HL-60/S4 treated with phorbol 12-myristate 13-acetate at 8.2 ng/mL for 4 days and 3 days (cell line): ENCODE results near the gene RAMP3.
"Not testable (repeated sequence)": the region's sequence is repeated elsewhere in the genome, so short reads cannot be mapped to it uniquely, and the experiment has no call there.

ENCODE experiments used
- in situ Hi-C: fragments of 300-500 bp; cut with MboI; formaldehyde crosslinking; loops from 2 replicates; pipeline ENCODE4 v1.15.0; 2022; ENCODE audit warnings: low sequenced_read_pairs

The RAMP3 gene

DNA sequence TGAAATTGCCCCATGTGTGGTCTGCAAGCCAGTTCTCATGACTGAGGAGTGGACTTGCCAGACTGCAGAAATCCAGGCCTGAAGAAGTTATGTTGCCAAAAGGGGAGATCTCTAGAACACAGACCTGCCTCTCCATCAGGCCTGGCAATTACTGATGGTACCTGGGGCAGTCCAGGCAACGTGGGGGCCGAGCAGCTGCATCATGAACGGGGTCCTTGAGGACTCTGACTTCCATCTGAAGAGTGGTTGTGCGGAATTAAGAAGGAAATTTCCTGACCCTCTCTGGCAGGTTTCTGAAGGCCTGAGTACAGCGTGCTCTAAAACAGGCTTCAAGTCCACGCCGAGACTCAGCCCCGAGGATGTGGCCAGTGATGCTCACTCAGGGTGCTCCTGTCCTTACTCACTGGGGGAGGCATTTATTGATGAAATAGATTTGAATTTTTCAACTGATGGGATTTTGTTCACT is 30.4 kb downstream of the RAMP3 start:
- in situ Hi-C loops: no loop called here

DNA sequence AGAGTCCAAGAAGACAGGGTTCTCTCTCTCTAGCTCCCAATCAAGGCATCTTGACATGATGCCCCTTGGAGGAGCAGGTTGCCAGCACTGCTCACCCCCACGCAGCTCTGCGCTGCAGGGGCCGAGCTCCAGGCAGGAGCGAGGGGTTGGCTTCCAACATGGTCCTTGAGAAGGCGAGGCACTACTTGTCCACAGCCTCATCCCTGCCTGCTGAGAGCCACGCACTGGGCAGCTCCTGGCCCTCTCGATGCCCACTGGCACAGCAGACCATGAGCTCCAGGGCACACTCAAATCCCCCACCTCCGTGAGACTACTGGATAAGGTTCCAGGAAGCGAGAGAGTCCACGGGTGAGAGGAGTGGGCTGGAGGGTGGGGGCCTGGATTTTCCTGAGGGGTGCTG is 31.1 kb downstream of the RAMP3 start:
- in situ Hi-C loops: no loop called here

DNA sequence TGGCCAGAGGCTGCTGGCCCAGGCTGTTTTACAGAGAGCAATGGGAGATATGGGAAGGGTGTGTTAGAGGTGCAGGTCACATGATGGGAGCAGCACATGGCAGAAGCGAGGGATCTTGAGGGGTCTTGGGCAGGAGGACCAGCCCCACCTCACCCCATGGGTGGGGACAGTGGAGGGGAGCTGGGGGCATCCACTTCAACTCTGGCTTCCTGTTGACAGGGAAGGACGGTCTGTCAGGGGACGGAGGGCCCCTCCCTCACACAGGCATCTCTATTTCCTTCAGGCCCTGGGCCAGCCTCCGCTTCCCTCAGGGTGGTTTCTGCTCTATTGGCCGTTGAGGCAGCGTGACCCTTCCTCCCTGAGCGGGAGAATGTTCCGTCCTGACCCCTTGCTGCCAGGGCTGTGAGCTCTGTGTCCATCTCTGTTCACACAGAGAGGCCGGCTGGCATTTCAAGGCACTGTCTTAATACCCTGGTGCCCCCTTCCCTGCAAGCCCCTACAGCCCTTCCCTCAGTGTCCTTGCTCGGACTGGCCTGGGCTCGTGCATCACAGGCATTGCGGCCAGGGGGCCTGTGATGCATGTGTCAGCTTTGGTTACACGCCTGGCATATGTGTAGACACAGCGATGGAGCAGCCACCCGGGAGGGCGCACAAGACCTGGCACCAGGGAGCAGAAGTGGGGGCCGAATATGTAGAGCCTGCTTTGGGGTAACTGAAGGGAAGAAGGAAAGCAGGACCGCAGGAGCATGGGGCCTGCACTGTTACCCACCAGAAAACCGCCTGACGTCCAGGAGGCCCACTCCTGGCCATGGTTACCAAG is 31.8 kb downstream of the RAMP3 start:
- in situ Hi-C loops: no loop called here

DNA sequence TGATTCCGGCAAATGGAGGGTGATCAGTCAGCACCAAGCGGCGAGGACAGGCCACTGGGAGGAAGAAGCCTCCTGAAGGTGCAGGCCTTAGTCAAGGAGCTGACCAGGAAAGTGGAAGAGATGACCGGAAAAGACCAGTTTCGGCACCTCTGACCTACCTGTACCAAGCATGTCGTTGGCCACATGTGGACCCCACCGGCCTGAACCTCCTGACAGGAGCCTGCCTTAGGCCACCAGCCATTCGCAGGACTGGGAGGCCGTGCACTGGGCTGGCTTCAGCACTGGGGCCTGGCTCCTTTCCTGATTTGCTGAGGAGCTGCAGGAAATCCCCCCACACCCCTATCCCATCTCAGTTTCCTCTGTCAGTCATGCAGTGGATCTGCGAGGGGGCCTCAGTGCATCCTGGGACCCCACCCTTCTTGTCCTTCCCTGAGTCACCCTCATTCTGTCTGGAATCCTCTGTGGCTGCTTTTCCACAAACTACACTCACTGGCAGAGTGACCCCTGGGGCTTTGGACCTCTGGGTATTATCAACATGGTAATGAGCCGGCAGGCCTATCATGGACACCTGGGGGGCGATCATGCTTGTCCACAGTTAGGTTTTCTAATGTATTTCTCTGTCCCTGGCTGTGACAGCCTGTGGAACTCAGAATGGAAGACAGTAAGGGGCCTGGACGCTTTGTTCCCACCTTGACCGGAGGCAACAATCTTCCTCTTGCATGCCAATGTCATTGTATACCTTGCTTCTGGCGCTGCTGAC is 33.0 kb downstream of the RAMP3 start:
- in situ Hi-C loops: no loop called here

DNA sequence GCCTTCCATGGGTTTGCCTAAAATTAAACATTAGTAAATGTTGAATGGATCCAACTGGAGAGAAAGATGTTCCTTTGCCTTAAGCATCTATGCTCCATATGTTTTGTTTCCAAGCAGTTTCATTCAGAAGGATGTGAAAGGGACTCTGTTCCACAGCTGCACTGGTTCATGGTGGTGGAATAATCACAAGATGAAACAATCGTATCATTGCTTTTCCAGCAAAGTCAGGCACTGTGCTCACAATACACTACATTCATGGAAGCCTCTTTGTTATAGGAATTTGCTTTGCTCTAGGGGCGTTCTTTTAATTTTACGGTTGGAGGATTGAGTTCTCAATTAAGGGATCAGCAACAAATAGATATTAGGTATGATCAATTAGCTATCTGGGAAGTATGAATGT is 33.8 kb downstream of the RAMP3 start:
- in situ Hi-C loops: no loop called here

DNA sequence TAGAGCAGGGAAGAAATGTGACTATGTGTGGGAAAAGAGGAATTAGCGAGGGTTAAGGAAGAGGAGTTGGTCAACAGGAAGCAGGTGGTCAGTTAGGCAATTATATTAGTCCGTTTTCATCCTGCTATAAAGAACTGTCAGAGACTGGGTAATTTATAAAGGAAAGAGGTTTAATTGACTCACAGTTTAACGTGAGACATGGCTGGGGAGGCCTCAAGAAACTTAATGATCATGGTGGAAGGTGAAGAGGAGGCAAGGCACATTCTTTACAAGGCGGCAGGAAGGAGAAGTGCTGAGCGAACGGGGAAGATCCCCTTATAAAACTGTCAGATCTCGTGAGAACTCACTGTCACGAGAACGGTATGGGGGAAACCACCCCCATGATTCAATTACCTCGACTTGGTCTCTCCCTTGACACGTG is 35.0 kb downstream of the RAMP3 start:
- in situ Hi-C loops: no loop called here

DNA sequence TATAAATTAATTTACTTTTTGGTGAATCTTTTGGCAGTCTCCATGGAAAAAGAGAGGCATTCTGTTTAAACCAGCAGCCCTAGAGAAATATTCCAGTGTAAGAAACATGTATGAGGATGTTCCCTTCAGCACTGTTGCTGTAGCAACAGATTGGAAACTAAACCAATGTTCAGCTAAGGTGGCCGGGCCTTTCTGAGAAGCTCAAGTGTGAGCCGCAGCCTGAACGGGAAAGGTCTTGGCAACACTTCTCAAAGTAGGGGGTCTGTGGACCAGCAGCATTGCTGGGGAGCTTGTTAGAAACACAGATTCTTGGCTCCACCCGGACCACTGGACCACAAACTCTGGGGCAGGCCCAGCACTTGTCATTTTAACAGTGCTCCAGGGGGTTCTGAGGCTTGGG is 36.2 kb downstream of the RAMP3 start:
- in situ Hi-C loops: no loop called here

DNA sequence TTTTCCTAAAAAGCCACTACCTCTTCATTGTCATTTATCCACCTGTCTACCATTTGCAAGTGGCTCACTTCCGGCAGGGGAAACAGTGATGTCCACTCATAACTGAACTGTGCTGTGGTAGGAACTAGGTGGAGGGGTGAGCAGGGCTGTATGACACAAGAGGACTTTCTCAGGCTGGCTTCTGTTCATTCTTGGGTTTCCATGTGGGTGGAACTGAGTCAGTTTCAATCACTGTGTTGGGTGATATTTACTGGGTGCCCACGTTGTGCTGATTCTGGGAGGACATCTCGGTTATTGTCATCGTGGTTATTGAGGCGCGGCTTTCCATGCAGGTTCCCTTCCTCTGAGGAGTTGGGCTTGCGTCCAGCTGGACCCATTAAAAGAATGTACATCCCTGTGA is 38.8 kb downstream of the RAMP3 start:
- in situ Hi-C loops: no loop called here

DNA sequence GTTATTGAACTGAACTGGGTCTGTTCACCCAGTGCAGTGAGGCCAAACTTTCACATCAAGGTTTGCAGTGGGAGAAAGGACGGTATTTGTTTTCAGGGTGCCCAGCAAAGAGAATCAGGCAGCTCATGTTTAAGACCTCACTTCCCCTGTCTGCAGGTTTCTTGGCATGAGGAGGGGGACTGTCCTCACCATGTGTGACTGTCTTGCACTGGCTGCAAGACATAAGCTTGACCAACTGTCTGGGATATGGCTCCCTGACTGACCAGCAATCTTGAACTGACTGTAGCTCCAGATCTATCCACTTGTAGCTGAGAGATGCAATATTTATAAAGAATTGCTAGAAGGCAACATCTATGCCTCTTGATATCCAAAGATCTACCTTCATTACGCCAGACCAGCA is 39.9 kb downstream of the RAMP3 start:
- in situ Hi-C loops: no loop called here

DNA sequence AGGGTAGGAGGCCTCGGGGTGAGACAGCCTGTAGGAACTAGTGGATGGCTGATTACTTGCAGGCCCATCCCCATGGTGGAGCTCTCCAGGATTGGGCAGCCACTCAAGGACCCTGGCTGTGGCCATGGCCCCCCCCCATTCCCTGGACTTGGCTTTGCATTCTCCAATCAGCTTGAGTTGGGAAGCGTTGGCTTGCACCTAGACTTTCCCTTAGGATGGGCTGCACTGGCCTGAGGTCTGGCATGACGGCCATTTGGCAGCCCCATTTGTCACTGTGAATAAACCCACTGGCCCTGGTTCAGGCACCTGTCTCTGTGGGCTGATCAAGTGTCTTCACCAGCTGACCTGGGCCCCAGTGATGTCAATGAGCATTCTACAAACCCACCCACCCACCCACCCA is 41.4 kb downstream of the RAMP3 start:
- in situ Hi-C loops: no loop called here

DNA sequence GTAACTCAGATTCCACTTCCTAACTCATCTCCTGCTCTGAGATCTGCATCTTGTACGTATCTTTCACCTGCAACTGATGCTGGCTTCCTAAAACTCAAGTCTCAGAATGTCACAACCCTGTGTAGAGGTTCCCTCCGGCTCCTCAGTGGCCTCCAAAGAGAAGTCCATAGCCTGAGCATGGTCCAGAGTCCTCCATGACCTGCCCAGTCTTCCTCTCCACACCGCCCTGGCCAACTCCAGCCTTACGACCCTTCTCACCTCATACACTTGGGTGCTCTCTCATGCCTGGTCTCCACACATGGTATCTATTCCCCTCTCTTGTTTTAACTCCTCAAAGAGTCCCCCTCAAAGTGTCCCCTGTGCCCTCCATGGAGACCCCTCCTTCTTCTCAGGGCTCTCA is 41.9 kb downstream of the RAMP3 start:
- in situ Hi-C loops: no loop called here

DNA sequence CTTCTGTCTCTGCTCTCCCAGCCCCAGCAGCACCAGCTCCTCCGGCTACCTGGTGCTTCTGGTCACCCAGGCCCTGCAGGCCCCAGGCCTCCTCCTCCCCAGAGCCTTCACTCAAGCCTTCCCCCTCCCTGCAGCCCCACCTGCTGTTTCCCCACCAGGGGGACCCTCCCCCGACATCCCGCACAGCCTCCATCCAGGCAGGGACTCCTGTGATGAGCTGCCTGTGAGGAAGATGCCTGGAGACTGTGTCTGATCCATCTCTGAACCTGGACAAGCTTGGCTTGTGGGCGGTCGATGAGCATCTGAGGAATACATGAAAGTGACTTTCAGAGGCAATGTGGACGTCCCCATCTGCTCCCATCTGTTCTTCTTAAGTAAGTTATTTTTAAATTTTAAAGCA is 45.0 kb downstream of the RAMP3 start:
- in situ Hi-C loops: no loop called here

DNA sequence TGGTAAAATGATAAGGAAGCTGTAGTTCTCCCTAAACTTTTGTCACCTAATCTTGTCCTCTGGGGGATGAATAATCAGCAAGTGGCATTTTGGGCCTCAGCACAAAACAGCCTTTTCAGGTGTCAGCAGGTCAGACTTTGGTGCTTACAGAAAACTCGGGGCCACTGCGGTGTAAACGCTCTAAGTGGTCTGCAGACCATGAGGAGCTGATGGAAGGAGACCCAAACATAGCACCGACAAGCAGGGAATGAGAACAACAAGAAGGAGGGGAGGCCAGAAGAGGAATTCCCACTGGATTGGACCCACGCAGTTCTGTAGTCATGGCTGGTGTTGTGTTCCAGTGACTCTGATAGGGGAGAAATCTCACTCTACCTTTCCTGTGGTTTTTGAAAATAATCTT is 45.4 kb downstream of the RAMP3 start:
- in situ Hi-C loops: no loop called here

DNA sequence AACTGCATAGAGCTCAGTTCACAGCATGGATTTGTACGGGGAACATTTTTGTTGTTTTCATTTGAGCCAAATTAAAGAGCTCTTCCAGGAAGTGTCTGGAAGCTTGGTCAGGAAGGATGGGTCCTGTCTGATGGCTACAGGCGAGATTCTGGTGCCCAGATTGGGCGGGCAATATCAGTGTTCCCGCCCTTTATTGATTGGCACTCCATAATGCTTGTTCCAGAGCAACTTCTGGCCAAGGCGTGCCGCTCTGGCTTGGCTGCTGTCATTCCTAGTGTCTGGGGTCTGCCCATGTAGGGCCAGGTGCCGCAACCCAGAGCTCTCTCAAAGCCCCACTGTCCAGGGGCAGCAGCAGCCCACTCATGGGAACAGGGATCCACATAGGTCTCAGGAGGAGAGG is 45.9 kb downstream of the RAMP3 start:
- in situ Hi-C loops: no loop called here

DNA sequence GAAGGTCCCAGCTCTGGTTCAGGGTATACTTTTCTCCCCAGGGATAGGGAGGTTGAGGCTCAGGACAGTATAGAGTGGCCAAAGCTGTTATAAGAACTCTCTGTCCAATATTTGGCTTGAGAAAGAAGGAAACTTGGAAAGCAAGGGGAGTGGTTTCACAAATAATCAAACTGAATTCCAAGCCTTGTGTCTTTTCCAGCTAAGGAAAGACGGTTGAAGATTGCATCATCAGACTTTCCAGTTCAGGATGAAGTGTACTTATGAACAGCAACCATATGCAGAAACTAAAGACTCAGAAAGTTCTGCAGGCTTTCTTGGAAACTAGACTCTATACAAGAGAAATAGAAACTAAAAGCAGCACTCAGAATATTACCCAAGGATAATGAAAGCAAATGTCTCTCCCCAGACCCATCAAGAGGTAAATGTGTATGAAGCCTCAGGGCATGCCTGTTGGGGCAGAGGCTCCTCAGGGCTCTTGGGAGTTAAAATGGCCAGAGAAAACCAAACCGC is 46.4 kb downstream of the RAMP3 start:
- in situ Hi-C loops: no loop called here

DNA sequence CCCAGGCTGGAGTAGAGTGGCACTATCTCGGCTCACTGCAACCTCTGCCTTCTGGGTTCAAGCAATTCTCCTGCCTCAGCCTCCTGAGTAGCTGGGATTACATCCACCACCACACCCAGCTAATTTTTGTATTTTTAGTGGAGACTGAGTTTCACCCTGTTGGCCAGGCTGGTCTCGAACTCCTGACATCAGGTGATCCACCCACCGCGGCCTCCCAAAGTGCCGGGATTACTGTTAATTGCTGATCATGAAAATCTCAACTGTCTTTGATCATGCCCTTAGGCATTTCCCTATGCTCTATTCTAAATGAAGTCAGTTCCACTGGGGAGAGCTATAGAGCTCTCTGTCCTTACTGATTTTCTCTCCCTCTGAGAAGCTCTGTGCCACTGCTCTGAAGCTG is 48.7 kb downstream of the RAMP3 start:
- in situ Hi-C loops: not testable (repeated sequence)

DNA sequence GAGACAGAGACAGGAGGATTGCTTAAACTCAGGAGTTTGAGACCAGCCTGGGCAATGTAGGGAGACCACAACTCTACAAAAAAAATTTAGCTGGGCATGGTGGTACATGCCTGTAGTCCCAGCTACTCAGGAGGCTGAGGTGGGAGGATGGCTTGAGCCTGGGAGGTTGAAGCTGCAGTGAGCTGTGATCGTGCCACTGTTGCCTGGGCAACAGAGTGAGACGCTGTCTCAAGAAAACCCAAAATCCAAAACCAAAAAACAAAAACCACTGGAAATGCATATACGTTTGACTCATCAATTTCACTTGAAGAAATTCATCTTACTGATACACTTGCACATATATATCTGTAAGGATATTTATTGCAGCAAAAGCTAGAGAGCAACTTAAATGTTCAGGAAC is 52.3 kb downstream of the RAMP3 start:
- in situ Hi-C loops: not testable (repeated sequence)

DNA sequence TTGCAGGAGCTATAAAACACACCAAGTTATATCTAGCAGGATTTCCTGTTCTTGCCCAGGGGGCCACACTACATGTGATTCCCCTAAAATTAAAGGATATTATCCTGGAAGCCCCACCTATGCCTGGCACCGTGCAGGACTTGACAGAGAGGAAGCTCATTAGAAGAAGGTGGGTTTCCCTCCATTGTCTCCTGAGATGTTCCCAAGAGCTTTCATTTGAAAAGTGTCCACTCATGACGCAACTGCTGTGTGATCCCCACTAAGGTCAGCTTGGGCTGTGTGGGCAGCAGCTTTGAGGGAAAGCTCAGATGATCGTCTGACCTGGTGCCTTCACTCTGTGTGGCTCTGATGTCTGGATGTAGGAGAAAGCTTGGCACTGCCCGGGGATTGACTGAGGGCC is 53.5 kb downstream of the RAMP3 start:
- in situ Hi-C loops: no loop called here

DNA sequence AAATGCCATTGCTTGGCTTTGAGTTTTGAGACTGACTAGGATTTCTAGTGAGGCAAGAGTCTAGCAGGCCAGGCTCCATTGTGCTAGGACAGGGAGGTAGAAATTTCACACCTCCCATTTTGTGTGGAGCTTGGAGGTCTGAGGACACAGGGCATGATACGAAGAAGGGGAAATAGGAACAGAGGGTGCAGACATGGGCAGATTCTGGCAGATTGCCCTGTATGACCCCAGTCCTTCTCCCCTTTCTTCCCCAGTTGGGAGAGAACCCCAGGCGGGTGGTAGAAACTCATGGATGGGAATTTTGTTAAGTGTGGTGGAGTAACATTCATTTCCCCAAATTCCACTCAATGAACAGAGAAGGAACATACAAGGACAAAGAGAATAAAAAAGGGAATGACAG is 54.4 kb downstream of the RAMP3 start:
- in situ Hi-C loops: no loop called here

DNA sequence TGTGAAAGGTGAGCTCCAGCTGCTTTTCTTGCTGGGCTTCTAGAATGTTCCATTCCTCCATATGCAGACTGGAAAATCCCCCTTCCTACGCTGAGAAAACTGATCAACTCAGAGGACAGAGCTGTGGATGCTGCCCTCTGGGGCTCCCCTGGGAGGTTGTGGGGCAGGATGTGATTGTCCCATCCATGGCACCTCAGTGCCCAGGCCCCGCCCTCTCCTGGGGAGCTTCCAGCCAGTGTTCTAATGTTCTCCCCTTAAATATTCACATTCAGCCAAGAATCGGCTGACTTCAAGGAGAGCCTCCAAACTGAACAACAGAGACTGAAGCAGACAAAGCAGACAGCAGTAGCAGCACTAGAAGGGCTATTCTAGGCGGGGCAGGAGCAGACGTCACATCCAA is 55.0 kb downstream of the RAMP3 start:
- in situ Hi-C loops: no loop called here

DNA sequence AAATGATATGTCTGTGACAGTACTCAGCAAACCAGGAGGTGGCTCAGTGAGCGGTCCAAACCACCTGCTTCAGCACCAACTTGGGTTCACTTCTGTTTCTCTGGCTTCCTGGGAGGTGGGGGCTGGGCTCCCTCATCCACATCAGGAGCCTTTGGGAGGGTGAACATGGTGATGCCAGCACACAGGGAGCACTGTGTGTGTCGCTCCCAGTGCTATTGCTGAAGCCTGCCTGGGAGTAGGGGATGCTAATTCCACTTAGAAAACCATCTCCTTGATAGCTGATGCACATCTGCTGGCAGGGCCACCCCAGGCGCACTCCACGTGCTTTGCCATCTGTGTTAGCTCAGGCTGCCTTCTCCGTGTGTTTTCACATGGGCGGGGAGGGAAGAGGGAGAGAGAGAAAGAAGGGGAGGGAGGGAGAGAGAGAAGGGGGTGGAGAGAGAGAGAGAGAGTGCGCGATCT is 58.0 kb downstream of the RAMP3 start:
- in situ Hi-C loops: no loop called here

DNA sequence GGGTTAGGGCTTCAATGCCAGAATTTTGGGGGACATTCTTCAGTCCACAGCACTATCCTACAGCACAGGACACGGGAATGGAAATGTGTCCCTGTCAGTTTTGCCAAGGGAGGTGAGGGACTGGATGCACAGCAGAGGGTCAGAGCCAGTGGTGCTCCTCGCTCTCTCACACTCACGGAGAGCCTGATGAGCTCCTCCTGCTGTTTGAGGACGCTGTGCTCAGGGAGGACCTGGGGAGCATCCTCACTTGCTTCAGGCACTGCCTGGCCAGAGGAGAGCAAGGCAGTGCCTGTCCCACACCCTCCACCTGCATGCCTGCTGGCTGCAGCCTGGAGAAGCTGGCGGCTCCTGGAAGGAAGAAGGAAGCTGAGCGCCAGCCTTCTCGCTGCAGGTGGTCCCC is 58.6 kb downstream of the RAMP3 start:
- in situ Hi-C loops: no loop called here
